Hepatocyte (in vitro differentiated cells): ENCODE measurements around the gene MLLT6. TPM values are rescaled to one million over a fixed set of nuclear protein-coding genes. Genes with fewer than 3 reads are reported as not detected.

Experiments used
- DNase-seq: peaks from one replicate; pipeline ENCODE4 v3.0.0-alpha.2; 2016; ENCODE audit warnings: low spot score
- H2AFZ ChIP-seq: fragments of 200-600 bp; sonication (generic); 2 replicates; pipeline ENCODE4 v1.6.0; 2016; ENCODE audit warnings: antibody characterized with exemption, mild to moderate bottlenecking
- H3K27ac ChIP-seq: fragments of 200-600 bp; sonication (generic); 2 replicates; pipeline ENCODE4 v1.5.1; 2016; ENCODE audit warnings: mild to moderate bottlenecking
- H3K27me3 ChIP-seq: fragments of 200-600 bp; sonication (generic); 2 replicates; pipeline ENCODE4 v1.6.1; 2016
- H3K36me3 ChIP-seq: fragments of 200-600 bp; sonication (generic); replicated peaks from 2 replicates; pipeline ENCODE4 v1.5.1; 2016; ENCODE audit warnings: low read depth; ENCODE audit not compliant: insufficient read depth
- H3K4me1 ChIP-seq: fragments of 200-600 bp; sonication (generic); 2 replicates; pipeline ENCODE4 v1.5.1; 2016; ENCODE audit warnings: mild to moderate bottlenecking, moderate library complexity; ENCODE audit not compliant: insufficient read depth
- H3K4me2 ChIP-seq: fragments of 200-600 bp; sonication (generic); 2 replicates; pipeline ENCODE4 v1.6.0; 2016
- H3K4me3 ChIP-seq: fragments of 200-600 bp; sonication (generic); 2 replicates; pipeline ENCODE4 v1.5.1; 2016; ENCODE audit warnings: mild to moderate bottlenecking
- H3K79me2 ChIP-seq: fragments of 200-600 bp; sonication (generic); 2 replicates; pipeline ENCODE4 v1.6.0; 2017; ENCODE audit warnings: mild to moderate bottlenecking
- H3K9me2 ChIP-seq: fragments of 200-600 bp; sonication (generic); replicated peaks from 2 replicates; pipeline ENCODE4 v1.6.0; 2017; ENCODE audit warnings: mild to moderate bottlenecking; ENCODE audit not compliant: insufficient read depth
- H3K9me3 ChIP-seq: fragments of 200-600 bp; sonication (generic); 2 replicates; pipeline ENCODE4 v1.5.1; 2016; ENCODE audit warnings: low read depth, mild to moderate bottlenecking
- H4K20me1 ChIP-seq: fragments of 200-600 bp; sonication (generic); 2 replicates; pipeline ENCODE4 v1.6.0; 2016; ENCODE audit warnings: mild to moderate bottlenecking; ENCODE audit not compliant: insufficient read depth, poor library complexity, severe bottlenecking
- EZH2 ChIP-seq: fragments of 200-600 bp; sonication (generic); IDR thresholded peaks from 2 replicates; pipeline ENCODE4 v1.6.1; 2016; ENCODE audit warnings: antibody characterized with exemption, mild to moderate bottlenecking, borderline replicate concordance
- EZH2phosphoT487 ChIP-seq: fragments of 200-600 bp; sonication (generic); IDR thresholded peaks from one replicate; pipeline ENCODE4 v1.6.1; 2018; ENCODE audit warnings: antibody characterized with exemption, mild to moderate bottlenecking, low read depth, moderate library complexity; ENCODE audit not compliant: unreplicated experiment, severe bottlenecking
- WGBS: methylation state at CpG from one replicate; pipeline ENCODE4 v1.1.6; 2016; ENCODE audit warnings: low lambda C conversion rate; ENCODE audit errors: missing lambda C conversion rate; 5-methylcytosine and 5-hydroxymethylcytosine counted together
- polyA plus RNA-seq: library from polyadenylated mRNA; unstranded; fragments of >200 nt; fragmentation: Nextera tagmentation; extraction: Ambion mirVana; gene quantifications from 2 replicates; pipeline ENCODE4 v1.2.1, GENCODE V29; 2016
- total RNA-seq: library from RNA; depleted of rRNA; stranded (reverse); fragments of >200 nt; gene quantifications from 2 replicates; pipeline ENCODE4 v1.2.3, GENCODE V29; 2014
- TF ChIP-seq, protein P1 (sequence below): fragments of 200-600 bp; sonication (generic); IDR thresholded peaks from 2 replicates; pipeline ENCODE4 v1.5.1; 2016; ENCODE audit warnings: antibody characterized with exemption, mild to moderate bottlenecking; ENCODE audit not compliant: poor library complexity

MLLT6 gene
- total and polyA plus RNA-seq, 2 experiments from 2014 or later = 10.6 to 27.5 TPM

DNA sequence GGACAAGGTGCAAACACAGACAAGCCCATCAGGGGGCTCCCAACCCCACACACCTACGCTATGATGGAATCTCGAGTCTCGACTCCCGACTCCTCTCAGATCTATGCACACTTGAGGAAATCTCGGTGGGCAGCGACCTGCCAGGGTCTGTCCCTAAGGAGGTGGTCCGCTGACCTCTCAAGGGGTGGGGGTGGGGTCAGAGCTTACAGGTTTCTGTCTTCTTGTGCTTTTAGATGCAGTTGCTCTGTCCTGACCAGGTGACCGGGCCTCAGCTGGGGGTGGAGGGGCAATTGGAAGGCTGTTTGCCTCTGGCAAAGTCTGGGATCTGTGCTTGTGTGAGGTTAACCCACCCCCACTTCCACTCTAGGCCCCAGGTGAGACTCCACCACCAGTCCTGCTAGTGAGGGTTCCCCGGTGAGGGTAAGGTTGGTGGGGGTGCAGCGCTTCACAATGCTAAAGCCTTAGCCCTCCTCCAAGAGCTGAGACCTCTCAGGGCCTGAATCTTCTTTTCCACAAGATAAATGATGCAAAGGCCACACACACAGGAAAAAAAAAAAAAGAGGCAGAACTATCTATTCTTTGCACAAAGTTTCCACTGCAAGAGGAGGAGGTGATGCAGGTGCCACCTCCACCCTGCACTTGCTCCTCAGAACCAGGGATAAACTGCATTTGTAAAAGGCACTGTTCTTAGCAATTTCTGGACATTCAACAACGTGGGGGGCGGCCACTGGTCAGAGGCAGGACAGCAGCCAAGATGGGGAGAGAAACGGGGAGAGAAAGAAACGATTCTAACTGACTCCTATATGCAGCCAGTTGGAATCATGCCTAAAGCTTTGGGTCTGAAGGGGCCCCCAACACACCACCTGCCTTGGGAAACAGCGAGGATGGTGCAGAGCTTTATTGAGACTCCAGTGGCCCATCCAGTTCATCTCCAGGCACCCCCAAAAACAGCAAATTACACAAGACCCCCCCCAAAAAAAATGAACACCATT, 29.2 kb downstream of the MLLT6 start:
- Histone ChIP-seq H3K9me3 (no peaks in the 10 kb centered on the region), H3K4me3 (no peak overlapping the region), H3K79me2 (peaks cover 23% of the 10 kb centered on the region), H2AFZ (no peak overlapping the region), H3K9me2 (no peaks in the 10 kb centered on the region), H3K4me2 (no peak overlapping the region), H4K20me1 (peaks cover 14% of the 10 kb centered on the region), H3K27me3 (no peaks in the 10 kb centered on the region), H3K27ac (no peak overlapping the region), H3K4me1 (peaks cover 22% of the 10 kb centered on the region), H3K36me3 (no peaks in the 10 kb centered on the region)
- DNase-seq = no peak
- 80% methylated on average over 15 of the region's 15 CpGs for WGBS
- TF ChIP-seq EZH2phosphoT487 (no peak), EZH2 (no peak)
- TF ChIP-seq, protein P1, sequence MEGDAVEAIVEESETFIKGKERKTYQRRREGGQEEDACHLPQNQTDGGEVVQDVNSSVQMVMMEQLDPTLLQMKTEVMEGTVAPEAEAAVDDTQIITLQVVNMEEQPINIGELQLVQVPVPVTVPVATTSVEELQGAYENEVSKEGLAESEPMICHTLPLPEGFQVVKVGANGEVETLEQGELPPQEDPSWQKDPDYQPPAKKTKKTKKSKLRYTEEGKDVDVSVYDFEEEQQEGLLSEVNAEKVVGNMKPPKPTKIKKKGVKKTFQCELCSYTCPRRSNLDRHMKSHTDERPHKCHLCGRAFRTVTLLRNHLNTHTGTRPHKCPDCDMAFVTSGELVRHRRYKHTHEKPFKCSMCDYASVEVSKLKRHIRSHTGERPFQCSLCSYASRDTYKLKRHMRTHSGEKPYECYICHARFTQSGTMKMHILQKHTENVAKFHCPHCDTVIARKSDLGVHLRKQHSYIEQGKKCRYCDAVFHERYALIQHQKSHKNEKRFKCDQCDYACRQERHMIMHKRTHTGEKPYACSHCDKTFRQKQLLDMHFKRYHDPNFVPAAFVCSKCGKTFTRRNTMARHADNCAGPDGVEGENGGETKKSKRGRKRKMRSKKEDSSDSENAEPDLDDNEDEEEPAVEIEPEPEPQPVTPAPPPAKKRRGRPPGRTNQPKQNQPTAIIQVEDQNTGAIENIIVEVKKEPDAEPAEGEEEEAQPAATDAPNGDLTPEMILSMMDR = peak; percentile 24

DNA sequence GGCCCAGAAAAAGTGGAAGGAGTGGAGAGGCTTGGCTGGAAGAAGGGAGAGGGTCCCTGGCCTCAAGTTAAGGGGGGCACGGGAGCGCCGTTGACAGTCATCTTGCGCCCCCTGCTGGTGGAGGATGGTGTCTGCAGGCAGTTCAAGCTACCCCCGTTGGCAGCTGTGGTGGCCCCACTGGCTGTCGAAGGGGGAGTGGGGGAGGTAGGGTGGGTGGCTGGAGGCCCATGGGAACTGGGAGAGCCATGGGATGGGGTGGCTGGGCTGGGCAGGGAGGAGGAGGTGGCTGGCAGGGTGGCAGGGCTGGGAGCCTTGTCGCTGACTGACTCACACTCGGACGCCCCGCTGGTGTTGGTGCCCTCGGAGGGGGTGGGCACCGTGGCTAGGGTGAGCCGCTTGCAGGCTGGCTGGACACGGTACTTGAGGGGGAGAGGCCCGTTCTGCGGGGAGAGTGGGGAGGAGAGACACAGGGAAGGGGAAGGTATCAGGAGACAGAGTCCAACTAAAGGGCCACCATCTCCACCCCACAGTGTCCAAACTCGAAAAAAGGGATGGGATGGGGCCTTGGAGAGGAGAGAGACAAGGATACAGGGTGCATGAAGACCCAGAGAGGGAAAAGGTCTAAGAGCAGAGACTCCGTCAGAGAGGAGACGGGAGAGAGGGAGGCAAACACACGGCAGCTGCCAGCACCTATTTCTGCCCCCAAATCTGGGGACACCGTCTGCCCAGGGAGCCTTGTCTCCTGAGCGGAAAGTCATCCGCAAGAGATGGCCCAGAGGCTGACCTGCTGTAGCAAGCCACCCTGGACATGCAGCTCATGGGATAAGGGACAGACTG, 30.3 kb downstream of the MLLT6 start:
- no peaks in the 10 kb centered on the region for H3K9me3 ChIP-seq
- TF ChIP-seq, protein P1 = peak; percentile 98
- no peak for TF ChIP-seq EZH2
- no peaks in the 10 kb centered on the region for H3K27me3 ChIP-seq
- peaks cover 20% of the 10 kb centered on the region for H4K20me1 ChIP-seq
- H3K27ac ChIP-seq = no peak overlapping the region
- peak; percentile 75 for DNase-seq
- no peaks in the 10 kb centered on the region for H3K9me2 ChIP-seq
- no peak overlapping the region for H3K4me3 ChIP-seq
- H3K4me2 ChIP-seq = no peak overlapping the region
- peaks cover 34% of the 10 kb centered on the region for H3K79me2 ChIP-seq
- H2AFZ ChIP-seq = no peak overlapping the region
- peaks cover 17% of the 10 kb centered on the region for H3K4me1 ChIP-seq
- H3K36me3 ChIP-seq = no peaks in the 10 kb centered on the region
- WGBS = 49% methylated on average over 16 of the region's 23 CpGs

DNA sequence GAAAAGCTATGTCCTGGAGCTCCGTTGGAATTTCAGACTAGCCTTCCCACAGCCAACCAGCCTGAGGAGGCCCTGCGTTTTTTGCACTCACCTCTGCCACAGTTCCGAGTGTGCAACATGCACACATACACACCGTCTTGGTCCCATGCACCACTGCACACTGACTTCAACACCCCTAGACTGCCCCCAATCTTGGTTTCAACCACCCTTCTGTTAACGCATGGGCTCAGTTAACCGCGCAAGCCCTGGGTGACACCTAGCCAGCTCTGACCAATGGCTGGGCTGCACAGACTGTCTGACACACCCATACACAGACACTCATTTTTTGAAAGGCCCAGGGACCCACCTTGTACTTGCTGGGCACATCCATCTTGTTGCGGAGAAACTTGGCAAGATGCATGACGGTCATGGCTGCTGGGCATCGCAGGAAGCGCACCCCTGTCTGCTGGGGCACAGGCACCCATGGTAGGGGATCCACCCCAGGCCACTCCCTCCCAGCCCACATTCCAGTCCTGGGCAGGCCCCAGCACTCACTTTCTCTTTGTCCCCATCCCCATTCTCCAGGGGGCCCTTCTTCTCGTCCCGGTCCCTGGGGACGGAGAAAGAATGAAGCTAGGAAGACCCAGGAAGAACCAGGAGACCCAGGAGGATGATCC, 33.1 kb downstream of the MLLT6 start:
- H4K20me1 ChIP-seq = peaks cover 46% of the 10 kb centered on the region

More for the DNA sequence above, 33.1 kb downstream of the MLLT6 start:
- peaks cover 19% of the 10 kb centered on the region for H3K4me1 ChIP-seq
- no peaks in the 10 kb centered on the region for H3K27me3 ChIP-seq
- DNase-seq = no peak
- 92% methylated on average over 14 of the region's 14 CpGs for WGBS
- peaks cover 53% of the 10 kb centered on the region for H3K79me2 ChIP-seq
- no peak overlapping the region for H2AFZ ChIP-seq
- no peak overlapping the region for H3K4me2 ChIP-seq
- TF ChIP-seq EZH2phosphoT487 = no peak
- no peak for TF ChIP-seq EZH2
- TF ChIP-seq, protein P1 = no peak
- no peaks in the 10 kb centered on the region for H3K36me3 ChIP-seq
- no peaks in the 10 kb centered on the region for H3K9me2 ChIP-seq
- H3K4me3 ChIP-seq = no peak overlapping the region
- no peak overlapping the region for H3K27ac ChIP-seq
- H3K9me3 ChIP-seq = no peaks in the 10 kb centered on the region
